Left ventricle myocardium superior (tissue), 1 donor: ENCODE data around the gene PXN. TPM values are rescaled to one million over a fixed set of nuclear protein-coding genes. Genes with fewer than 3 reads are reported as not detected.

Source experiments
- total RNA-seq: library from RNA; stranded (reverse); fragmentation: NEBNext Ultra II Directional; extraction: Animal tissue kit (Norgen Biotek cat#: 25700); gene quantifications from one replicate; pipeline ENCODE4 v1.2.1, GENCODE V29; 2021
- donor health status: DM: no; HTN: yes; CAD: no; lungs with severe emphysema.

The PXN gene
- total RNA-seq, 1 donor from 2014 or later = 65.9 TPM

Other genes starting within 250 kb of the PXN start
- 24.0 TPM for gene RAB35, start 149.0 kb downstream of the PXN start, total RNA-seq
- 33.3 TPM for gene GCN1, start 71.0 kb downstream of the PXN start, total RNA-seq
- 674 TPM for gene RPLP0, start 64.6 kb downstream of the PXN start, total RNA-seq
- gene RNU4-2, start 26.2 kb upstream of the PXN start, total RNA-seq = 13,220 TPM
- gene RNU4-1, start 27.5 kb upstream of the PXN start, total RNA-seq = 1,438 TPM
- gene SIRT4, start 36.6 kb upstream of the PXN start, total RNA-seq = 10.2 TPM
- not detected for gene PLA2G1B, start 62.0 kb upstream of the PXN start, total RNA-seq
- 6.8 TPM for gene MSI1, start 103.4 kb upstream of the PXN start, total RNA-seq
- gene COX6A1, start 172.4 kb upstream of the PXN start, total RNA-seq = 116 TPM
- gene TRIAP1, start 180.7 kb upstream of the PXN start, total RNA-seq = 15.8 TPM
- 13.1 TPM for gene GATC, start 180.7 kb upstream of the PXN start, total RNA-seq
- gene SRSF9, start 204.0 kb upstream of the PXN start, total RNA-seq = 38.9 TPM
- gene DYNLL1, start 230.4 kb upstream of the PXN start, total RNA-seq = 144 TPM